ENCODE data around the gene MARCHF11. TPM values are rescaled to one million over a fixed set of nuclear protein-coding genes. Genes with fewer than 3 reads are reported as not detected.
A peak's percentile ranks its signal among the peaks of the same experiment; 100 is the strongest.

The MARCHF11 gene, protein sequence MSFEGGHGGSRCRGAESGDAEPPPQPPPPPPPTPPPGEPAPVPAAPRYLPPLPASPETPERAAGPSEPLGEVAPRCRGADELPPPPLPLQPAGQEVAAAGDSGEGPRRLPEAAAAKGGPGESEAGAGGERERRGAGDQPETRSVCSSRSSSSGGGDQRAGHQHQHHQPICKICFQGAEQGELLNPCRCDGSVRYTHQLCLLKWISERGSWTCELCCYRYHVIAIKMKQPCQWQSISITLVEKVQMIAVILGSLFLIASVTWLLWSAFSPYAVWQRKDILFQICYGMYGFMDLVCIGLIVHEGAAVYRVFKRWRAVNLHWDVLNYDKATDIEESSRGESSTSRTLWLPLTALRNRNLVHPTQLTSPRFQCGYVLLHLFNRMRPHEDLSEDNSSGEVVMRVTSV
- total RNA-seq (2014; rRNA removed; shearing (Covaris generic)) (0.17 and 1.4 TPM in 2 replicates), polyA plus RNA-seq (2016; fragmentation: Nextera tagmentation; extraction: Ambion mirVana) (0.49 and 1.5 TPM in 2 replicates)
- long read RNA-seq, result 0 reads

GRCh38 chr5:16179511-16179935 lies at the start of gene MARCHF11:
MARCHF11 (minus strand) TSS chr5:16179791; CDS start chr5:16179575, 216 bp downstream.
- H3K27me3 Mint-ChIP-seq (ENCODE audit: insufficient read depth, low read depth, poor library complexity), result peaks cover 31% of the 10 kb centered on the region
- Histone ChIP-seq H2AFZ (peak within 1 kb of the TSS; percentile 97), H3K27me3 (ENCODE audit: insufficient read depth) (peaks cover 54% of the 10 kb centered on the region), H3K4me1 (ENCODE audit: insufficient read depth) (0 out of 2 replicates have a peak, but pooled peaks cover 11% of the 10 kb centered on the region), H4K20me1 (replicated peaks; ENCODE audit: insufficient read depth) (0 out of 2 replicates have a peak, but pooled peaks cover 5% of the 10 kb centered on the region), H3F3A (replicated peaks; ENCODE audit: low read depth) (peaks cover 3% of the 10 kb centered on the region; the same call in 1 of the 2 replicates), H3K27ac (ENCODE audit: low read depth) (no peak within 1 kb of the TSS), H3K4me2 (peak within 1 kb of the TSS; percentile 95), H3K36me3 (ENCODE audit: insufficient read depth) (no peaks in the 10 kb centered on the region), H3K9me2 (ENCODE audit: insufficient read depth) (no peaks in the 10 kb centered on the region), H3K79me2 (replicated peaks; ENCODE audit: insufficient read depth) (no peaks in the 10 kb centered on the region), H3K4me3 (peak within 1 kb of the TSS; percentile 70)
- H3K9me3 Mint-ChIP-seq, result no peaks in the 10 kb centered on the region; the same call in 2 of the 3 replicates
- H3K36me3 Mint-ChIP-seq (ENCODE audit: low read depth), result peaks cover 3% of the 10 kb centered on the region; the same call in 1 of the 3 replicates
- H3K4me1 Mint-ChIP-seq, result peaks cover 8% of the 10 kb centered on the region
- peak; percentile 61 for DNase-seq (ENCODE audit: low spot score)
- peak; percentile 50 for ATAC-seq
- H3K27ac Mint-ChIP-seq, result no peak within 1 kb of the TSS
- no peak for TF ChIP-seq CREB1 (CRISPR knock-in tag; IDR thresholded peaks at IDR 0.05; ENCODE audit: low read depth)
- no peak for TF ChIP-seq POLR2AphosphoS5 (IDR thresholded peaks at IDR 0.05; ENCODE audit: low read depth)
- no peak for TF ChIP-seq STAT1 (IDR thresholded peaks at IDR 0.05; ENCODE audit: unreplicated experiment)
- no peak for TF ChIP-seq JUNB (IDR thresholded peaks at IDR 0.05; ENCODE audit: unreplicated experiment)
- no peak for TF ChIP-seq ZNF114 (CRISPR knock-in tag; IDR thresholded peaks at IDR 0.05)
- TF ChIP-seq, protein P1, sequence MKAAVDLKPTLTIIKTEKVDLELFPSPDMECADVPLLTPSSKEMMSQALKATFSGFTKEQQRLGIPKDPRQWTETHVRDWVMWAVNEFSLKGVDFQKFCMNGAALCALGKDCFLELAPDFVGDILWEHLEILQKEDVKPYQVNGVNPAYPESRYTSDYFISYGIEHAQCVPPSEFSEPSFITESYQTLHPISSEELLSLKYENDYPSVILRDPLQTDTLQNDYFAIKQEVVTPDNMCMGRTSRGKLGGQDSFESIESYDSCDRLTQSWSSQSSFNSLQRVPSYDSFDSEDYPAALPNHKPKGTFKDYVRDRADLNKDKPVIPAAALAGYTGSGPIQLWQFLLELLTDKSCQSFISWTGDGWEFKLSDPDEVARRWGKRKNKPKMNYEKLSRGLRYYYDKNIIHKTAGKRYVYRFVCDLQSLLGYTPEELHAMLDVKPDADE (IDR thresholded peaks at IDR 0.05), result no peak
- TF ChIP-seq, protein P2, sequence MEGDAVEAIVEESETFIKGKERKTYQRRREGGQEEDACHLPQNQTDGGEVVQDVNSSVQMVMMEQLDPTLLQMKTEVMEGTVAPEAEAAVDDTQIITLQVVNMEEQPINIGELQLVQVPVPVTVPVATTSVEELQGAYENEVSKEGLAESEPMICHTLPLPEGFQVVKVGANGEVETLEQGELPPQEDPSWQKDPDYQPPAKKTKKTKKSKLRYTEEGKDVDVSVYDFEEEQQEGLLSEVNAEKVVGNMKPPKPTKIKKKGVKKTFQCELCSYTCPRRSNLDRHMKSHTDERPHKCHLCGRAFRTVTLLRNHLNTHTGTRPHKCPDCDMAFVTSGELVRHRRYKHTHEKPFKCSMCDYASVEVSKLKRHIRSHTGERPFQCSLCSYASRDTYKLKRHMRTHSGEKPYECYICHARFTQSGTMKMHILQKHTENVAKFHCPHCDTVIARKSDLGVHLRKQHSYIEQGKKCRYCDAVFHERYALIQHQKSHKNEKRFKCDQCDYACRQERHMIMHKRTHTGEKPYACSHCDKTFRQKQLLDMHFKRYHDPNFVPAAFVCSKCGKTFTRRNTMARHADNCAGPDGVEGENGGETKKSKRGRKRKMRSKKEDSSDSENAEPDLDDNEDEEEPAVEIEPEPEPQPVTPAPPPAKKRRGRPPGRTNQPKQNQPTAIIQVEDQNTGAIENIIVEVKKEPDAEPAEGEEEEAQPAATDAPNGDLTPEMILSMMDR (conservative IDR thresholded peaks at IDR 0.05; ENCODE audit: low read depth in 2 of 2), result no peak
- no peak for TF ChIP-seq ZNF331 (CRISPR knock-in tag; IDR thresholded peaks at IDR 0.05; ENCODE audit: low read depth)
- TF ChIP-seq, protein P3, sequence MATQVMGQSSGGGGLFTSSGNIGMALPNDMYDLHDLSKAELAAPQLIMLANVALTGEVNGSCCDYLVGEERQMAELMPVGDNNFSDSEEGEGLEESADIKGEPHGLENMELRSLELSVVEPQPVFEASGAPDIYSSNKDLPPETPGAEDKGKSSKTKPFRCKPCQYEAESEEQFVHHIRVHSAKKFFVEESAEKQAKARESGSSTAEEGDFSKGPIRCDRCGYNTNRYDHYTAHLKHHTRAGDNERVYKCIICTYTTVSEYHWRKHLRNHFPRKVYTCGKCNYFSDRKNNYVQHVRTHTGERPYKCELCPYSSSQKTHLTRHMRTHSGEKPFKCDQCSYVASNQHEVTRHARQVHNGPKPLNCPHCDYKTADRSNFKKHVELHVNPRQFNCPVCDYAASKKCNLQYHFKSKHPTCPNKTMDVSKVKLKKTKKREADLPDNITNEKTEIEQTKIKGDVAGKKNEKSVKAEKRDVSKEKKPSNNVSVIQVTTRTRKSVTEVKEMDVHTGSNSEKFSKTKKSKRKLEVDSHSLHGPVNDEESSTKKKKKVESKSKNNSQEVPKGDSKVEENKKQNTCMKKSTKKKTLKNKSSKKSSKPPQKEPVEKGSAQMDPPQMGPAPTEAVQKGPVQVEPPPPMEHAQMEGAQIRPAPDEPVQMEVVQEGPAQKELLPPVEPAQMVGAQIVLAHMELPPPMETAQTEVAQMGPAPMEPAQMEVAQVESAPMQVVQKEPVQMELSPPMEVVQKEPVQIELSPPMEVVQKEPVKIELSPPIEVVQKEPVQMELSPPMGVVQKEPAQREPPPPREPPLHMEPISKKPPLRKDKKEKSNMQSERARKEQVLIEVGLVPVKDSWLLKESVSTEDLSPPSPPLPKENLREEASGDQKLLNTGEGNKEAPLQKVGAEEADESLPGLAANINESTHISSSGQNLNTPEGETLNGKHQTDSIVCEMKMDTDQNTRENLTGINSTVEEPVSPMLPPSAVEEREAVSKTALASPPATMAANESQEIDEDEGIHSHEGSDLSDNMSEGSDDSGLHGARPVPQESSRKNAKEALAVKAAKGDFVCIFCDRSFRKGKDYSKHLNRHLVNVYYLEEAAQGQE (IDR thresholded peaks at IDR 0.05; ENCODE audit: unreplicated experiment), result no peak
- TF ChIP-seq NANOG (IDR thresholded peaks at IDR 0.05; ENCODE audit: borderline replicate concordance), result no peak
- TF ChIP-seq EZH2phosphoT487 (IDR thresholded peaks at IDR 0.05; ENCODE audit: unreplicated experiment), result no peak
- H3K4me3 Mint-ChIP-seq, result peak within 1 kb of the TSS; percentile 79

All from GM23338 (cell line).